ENCODE data around the gene NDST1.

GRCh38 chr5:150558088-150558621, 50.2 kb downstream of the NDST1 start:
- TF ChIP-seq CTCF (IDR thresholded peaks at IDR 0.05) (no peak), POLR2A (IDR thresholded peaks at IDR 0.05) (no peak)
